ENCODE results near the gene PPP1R12B. TPM values are rescaled to one million over a fixed set of nuclear protein-coding genes. Genes with fewer than 3 reads are reported as not detected.

PPP1R12B gene
- total RNA-seq, 1 donor: 26.8 TPM

- no peak for DNase-seq (ENCODE audit: low read depth)
- TF ChIP-seq CTCF (IDR thresholded peaks at IDR 0.05; ENCODE audit: insufficient read depth, low read length): no peak
- H3K4me3 ChIP-seq (ENCODE audit: low read depth, low read length): no peak overlapping the region
These were observed 241.6 kb downstream of the PPP1R12B start for GRCh38 chr1:202590126-202590525.

- DNase-seq (ENCODE audit: low read depth): no peak
- no peak overlapping the region for H3K4me3 ChIP-seq (ENCODE audit: low read depth, low read length)
- TF ChIP-seq CTCF (IDR thresholded peaks at IDR 0.05; ENCODE audit: insufficient read depth, low read length): no peak
These were observed 242.5 kb downstream of the PPP1R12B start for GRCh38 chr1:202590975-202591411.

GRCh38 chr1:202591515-202591914 is 243.0 kb downstream of the PPP1R12B start:
- TF ChIP-seq CTCF (IDR thresholded peaks at IDR 0.05; ENCODE audit: insufficient read depth, low read length): no peak
- no peak for DNase-seq (ENCODE audit: low read depth)
- no peak overlapping the region for H3K4me3 ChIP-seq (ENCODE audit: low read depth, low read length)

GRCh38 chr1:202592146-202592545 is 243.6 kb downstream of the PPP1R12B start:
- no peak overlapping the region for H3K4me3 ChIP-seq (ENCODE audit: low read depth, low read length)
- no peak for DNase-seq (ENCODE audit: low read depth)
- TF ChIP-seq CTCF (IDR thresholded peaks at IDR 0.05; ENCODE audit: insufficient read depth, low read length): no peak

- no peak for TF ChIP-seq CTCF (IDR thresholded peaks at IDR 0.05; ENCODE audit: insufficient read depth, low read length)
- peak; percentile 21 for DNase-seq (ENCODE audit: low read depth)
- H3K4me3 ChIP-seq (ENCODE audit: low read depth, low read length): no peak overlapping the region
These were observed 245.3 kb downstream of the PPP1R12B start for GRCh38 chr1:202593845-202594244.

- DNase-seq (ENCODE audit: low read depth): no peak
- no peak overlapping the region for H3K4me3 ChIP-seq (ENCODE audit: low read depth, low read length)
- TF ChIP-seq CTCF (IDR thresholded peaks at IDR 0.05; ENCODE audit: insufficient read depth, low read length): no peak
These were observed 248.1 kb downstream of the PPP1R12B start for GRCh38 chr1:202596638-202597037.

- DNase-seq (ENCODE audit: low read depth): no peak
- TF ChIP-seq CTCF (IDR thresholded peaks at IDR 0.05; ENCODE audit: insufficient read depth, low read length): no peak
- H3K4me3 ChIP-seq (ENCODE audit: low read depth, low read length): no peak overlapping the region
These were observed 248.7 kb downstream of the PPP1R12B start for GRCh38 chr1:202597090-202597761.

Data from fibroblast of the aortic adventitia (primary cell).